ENCODE data around the gene LGI1. TPM values are rescaled to one million over a fixed set of nuclear protein-coding genes. Genes with fewer than 3 reads are reported as not detected.

The LGI1 gene
- total RNA-seq, 1 experiment from 2014 or later: 1.2 TPM

- no peak overlapping the region for H2AFZ ChIP-seq (ENCODE audit: low read length)
- H3K4me1 ChIP-seq (ENCODE audit: insufficient read depth, low read length): no peaks in the 10 kb centered on the region
- H3K4ac ChIP-seq (ENCODE audit: low read depth, low read length): no peak overlapping the region
- H2BK20ac ChIP-seq (ENCODE audit: low read depth, low read length, poor library complexity, severe bottlenecking): no peak overlapping the region
- Mint-ChIP-seq H3K27ac (no peak overlapping the region), H3K9me3 (no peaks in the 10 kb centered on the region), H3K4me3 (no peak overlapping the region), H3K27me3 (ENCODE audit: low read depth) (peaks cover 3% of the 10 kb centered on the region), H3K36me3 (ENCODE audit: insufficient read depth in 1 of 3, low read depth in 3 of 3) (no peaks in the 10 kb centered on the region), H3K4me1 (peaks cover 5 to 19% of the 10 kb centered on the region in 2 experiments)
- TF ChIP-seq CTCF (conservative IDR thresholded peaks at IDR 0.05): no peak
- no peaks in the 10 kb centered on the region for H3K79me2 ChIP-seq (ENCODE audit: insufficient read depth, low read length)
- no CpG with 5 or more reads among the region's 3 CpGs for WGBS (ENCODE audit: extremely low coverage, insufficient read length, low lambda C conversion rate)
- H3K14ac ChIP-seq (ENCODE audit: insufficient read depth, low read length): no peak overlapping the region
- H3K27ac ChIP-seq (ENCODE audit: insufficient read length, low read depth, low read length): no peak overlapping the region
- no peak overlapping the region for H2BK120ac ChIP-seq (ENCODE audit: low read depth, low read length, poor library complexity, severe bottlenecking)
- H3K56ac ChIP-seq (ENCODE audit: insufficient read length, low read depth, low read length): no peak overlapping the region
- H2BK12ac ChIP-seq (ENCODE audit: insufficient read length, low read depth, low read length): no peak overlapping the region
- no peak overlapping the region for H3T11ph ChIP-seq (ENCODE audit: low read length)
- no peak overlapping the region for H4K8ac ChIP-seq (replicated peaks; ENCODE audit: insufficient read length, low read depth, low read length)
- no peaks in the 10 kb centered on the region for H3K9me3 ChIP-seq (ENCODE audit: control insufficient read depth, low read depth, low read length)
- H3K18ac ChIP-seq (ENCODE audit: insufficient read length, low read depth, low read length): no peak overlapping the region
- H4K91ac ChIP-seq (ENCODE audit: insufficient read length, low read depth, low read length): no peak overlapping the region
- no peak overlapping the region for H3K9ac ChIP-seq (ENCODE audit: extremely low read depth, insufficient read length, low read length)
- H3K23ac ChIP-seq (ENCODE audit: insufficient read length, low read depth, low read length): no peak overlapping the region
- H4K20me1 ChIP-seq (ENCODE audit: control insufficient read depth, insufficient read depth, insufficient read length): no peaks in the 10 kb centered on the region
- H2BK5ac ChIP-seq (ENCODE audit: insufficient read length, low read length): no peak overlapping the region
- no peak overlapping the region for H2BK15ac ChIP-seq (ENCODE audit: low read depth, low read length)
- H3K4me2 ChIP-seq (ENCODE audit: insufficient read depth, insufficient read length, low read length): no peak overlapping the region
- no peaks in the 10 kb centered on the region for H3K23me2 ChIP-seq (ENCODE audit: insufficient read length, low read depth, low read length, poor library complexity, severe bottlenecking)
- no peak for DNase-seq
- no peaks in the 10 kb centered on the region for H3K27me3 ChIP-seq (ENCODE audit: insufficient read depth, low read length)
- no peak overlapping the region for H4K5ac ChIP-seq (ENCODE audit: insufficient read length, low read depth, low read length)
- no peaks in the 10 kb centered on the region for H3K79me1 ChIP-seq (ENCODE audit: insufficient read depth, low read depth, low read length, poor library complexity, severe bottlenecking)
- H2AK5ac ChIP-seq (ENCODE audit: insufficient read length, low read length): no peak overlapping the region
These were observed 16.4 kb upstream of the LGI1 start for GRCh38 chr10:93741367-93741766.
